Stimulated activated CD8-positive, alpha-beta memory T cell treated with anti-CD3 and anti-CD28 coated beads, Interleukin-12 subunit alpha, Interleukin-12 subunit beta, amount 100 ng/mL, for 1 hour (primary cell): ENCODE results near the gene OR6S1.
"Not testable (repeated sequence)": the region's sequence is repeated elsewhere in the genome, so short reads cannot be mapped to it uniquely, and the experiment has no call there.

Source experiments
- DNase-seq: peaks from one replicate; pipeline ENCODE4 v3.0.0-alpha.2; 2020; ENCODE audit warnings: low read depth

The OR6S1 gene

DNA sequence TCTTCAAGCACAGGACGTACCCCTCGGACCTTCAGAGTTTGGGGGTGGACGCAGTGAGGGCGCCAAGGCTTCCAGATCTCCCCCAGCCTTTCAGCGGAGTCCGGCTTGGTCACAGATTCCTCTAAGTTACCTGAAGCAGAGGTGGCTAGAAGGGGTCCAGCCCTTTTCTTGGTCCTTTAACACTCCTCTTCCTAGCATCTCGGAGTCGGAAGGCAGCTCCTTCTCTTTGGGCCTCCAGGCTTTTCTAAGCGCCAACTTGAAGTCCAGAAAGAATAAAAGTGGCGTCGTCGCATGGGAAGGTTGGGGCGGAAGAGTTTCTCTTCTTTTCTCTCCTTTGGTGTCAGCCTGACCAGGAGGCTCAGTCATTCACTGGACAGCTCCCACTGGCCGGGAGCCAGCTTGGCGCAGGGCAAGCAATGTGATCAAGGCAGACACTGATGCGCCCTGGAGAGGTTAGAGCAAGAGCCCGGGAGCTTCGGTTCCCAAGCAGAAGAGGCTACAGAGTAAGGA lies 9.6 kb downstream of the OR6S1 start:
- no peak for DNase-seq

DNA sequence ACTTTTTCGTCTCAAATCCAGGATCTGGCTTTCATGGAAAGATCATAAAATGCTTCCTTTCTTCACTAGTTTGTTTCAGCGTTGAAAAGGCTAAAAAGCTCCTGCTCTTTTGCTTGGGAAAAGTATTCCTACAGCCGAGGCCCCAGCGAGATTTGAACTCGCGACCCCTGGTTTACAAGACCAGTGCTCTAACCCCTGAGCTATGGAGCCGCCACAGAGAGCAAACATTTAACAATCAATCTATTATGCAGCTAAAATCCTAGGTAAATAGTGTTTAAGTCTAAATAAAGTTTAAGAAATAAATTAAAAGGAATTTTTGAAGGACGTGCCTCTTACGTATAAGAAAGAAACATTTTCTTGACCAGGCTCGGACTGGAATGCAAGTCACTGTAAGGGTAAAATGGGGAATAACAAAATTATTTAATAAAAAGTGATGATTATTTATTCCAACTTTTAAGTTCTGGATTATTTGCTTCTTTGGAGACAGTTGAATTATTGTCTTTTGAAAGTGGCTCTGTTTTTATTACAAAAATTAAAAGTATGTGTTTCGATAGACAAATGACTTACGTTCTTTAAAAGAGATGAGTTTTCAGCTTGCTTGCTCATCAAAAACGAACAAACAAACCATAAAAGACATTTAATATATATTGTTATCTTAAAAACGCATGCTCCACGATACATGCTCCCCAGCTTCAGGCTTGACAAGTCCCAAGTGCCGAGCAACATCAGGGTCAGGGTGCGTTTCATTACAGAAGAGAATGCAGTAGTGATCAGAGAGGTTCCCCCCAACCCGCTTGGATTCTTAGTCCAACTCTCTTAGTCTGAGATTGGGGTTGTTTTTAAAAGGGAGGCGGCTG lies 10.2 kb downstream of the OR6S1 start:
- DNase-seq = peak; percentile 22

GRCh38 chr14:20630340-20631022 lies 11.0 kb downstream of the OR6S1 start:
- DNase-seq = no peak

DNA sequence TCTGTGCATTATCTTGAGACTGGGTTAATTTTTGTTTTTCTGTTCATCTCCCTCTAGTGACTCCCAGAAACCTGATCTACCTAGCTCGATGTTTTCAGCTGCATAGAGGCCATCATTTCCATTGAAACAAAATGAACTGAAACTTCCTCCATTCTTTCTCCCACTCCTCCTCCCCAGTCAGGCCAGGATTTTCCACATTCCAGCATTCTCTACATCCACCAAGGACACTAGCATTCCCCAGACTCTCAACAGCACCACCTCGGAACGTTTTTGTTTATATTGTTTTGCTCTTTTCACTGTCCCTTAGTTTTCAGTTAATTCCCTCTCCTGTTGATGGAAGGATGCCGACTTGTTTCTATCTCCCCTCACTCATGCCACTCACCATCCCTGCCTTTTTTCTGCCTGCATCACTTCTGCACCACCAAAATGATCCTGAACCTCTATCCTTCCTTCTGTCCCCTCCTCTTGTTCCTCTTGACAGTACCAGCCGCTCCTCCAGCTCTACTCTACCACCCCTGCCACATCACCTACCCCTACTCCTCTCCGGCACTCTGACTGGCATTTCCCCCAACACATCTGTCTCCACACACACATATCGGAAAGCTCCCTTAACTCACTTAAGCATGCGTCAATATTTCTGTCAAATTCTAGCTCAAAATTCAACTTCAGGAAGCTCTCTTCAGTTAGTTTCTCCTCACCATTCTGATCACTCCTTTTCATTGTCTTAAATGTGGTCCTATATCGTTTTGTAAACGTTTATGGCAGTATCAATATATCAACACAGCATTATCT lies 13.2 kb downstream of the OR6S1 start:
- DNase-seq = no peak

DNA sequence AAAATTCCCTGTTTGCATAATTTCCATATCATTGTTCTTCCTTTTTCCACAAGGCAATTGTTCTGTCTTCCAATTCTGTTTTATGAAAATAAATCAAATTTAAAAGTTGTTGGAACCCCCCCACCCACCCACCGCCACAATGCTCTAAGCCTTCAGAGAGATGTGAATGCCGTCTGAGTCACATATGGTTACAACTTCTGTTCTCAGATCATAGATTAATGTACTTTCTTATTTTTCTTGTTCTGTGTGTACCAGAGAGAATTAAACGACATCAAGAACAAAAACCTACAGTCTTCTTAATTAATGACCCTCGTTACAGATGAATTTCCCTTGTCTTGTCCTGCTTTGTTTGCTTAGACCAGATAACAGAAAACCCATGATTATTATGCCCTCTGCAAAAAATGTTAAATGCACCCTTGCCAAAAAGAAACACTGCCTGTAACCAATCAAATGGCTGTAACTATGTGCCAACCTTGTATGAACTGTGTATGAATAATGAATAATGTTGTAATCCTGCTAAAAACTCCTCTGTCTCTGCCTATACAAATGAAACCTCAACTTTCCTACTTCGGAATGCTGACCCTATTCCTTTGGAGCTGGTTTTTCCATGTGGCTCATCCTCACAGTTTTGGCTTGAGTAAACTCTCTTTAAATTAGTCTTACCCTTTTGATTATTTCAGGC lies 14.0 kb downstream of the OR6S1 start:
- no peak for DNase-seq

DNA sequence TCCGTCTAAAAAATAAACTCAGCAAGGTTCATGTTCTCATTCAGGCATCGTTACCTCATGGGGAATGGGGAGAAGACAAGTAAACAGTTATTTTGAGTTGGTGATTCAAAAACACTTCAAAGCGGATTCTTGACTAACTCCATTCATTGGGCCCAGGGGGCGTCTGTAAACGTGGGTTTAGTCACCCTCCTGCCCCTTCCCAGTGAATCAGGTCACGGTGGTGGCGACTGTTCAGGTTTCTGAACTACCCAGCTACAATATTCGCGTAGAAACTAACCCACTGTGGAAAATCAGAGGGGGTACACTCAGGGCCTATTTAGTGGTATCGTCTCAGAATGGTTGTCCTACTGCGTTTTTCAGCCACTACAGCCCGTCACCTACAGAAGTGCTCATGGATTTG lies 15.2 kb downstream of the OR6S1 start:
- DNase-seq = no peak

- DNase-seq = peak; percentile 19
These were observed 16.9 kb downstream of the OR6S1 start for GRCh38 chr14:20624495-20625070.

DNA sequence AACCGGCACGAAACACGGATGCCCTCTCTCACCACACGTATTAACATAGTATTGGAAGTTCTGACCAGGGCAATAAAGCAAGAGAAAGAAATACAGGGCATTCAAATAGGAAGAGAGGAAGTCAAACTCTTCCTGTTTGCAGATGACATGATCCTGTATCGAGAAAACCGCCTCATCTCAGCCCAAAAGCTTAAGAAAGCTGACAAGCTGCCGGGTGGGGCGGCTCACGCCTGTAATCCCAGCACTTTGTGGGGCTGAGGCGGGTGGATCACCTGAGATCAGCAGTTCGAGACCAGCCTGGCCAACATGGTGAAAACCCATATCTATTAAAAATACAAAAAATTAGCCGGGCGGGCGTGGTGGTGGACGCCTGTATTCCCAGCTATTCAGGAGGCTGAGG lies 17.7 kb downstream of the OR6S1 start:
- DNase-seq = no peak

DNA sequence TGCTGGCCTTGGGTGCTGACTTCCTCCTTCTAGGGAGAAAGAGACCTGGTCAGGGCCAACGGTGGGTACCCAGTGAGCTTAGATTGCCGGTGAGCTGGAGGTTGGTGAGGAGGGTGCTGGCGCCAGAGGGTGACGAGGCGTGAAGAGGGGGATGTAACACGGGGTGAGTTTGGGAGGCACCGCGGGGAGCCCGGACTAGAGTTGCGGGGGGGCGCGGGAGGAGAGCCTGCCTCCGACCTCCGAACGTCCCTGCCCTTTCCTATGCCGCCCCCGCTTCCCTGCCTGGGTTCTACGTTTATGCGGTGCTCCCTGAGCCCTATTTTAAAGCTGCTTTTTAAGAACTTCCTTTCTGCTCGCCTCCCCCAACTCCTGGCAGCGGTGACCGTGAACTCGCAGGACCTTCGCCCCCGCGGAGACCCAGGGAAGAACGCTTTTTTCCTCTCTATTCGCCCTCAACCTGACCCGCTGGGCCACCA lies 18.6 kb downstream of the OR6S1 start:
- no peak for DNase-seq

- no peak for DNase-seq
These were observed 20.6 kb downstream of the OR6S1 start for GRCh38 chr14:20620798-20621478.

DNA sequence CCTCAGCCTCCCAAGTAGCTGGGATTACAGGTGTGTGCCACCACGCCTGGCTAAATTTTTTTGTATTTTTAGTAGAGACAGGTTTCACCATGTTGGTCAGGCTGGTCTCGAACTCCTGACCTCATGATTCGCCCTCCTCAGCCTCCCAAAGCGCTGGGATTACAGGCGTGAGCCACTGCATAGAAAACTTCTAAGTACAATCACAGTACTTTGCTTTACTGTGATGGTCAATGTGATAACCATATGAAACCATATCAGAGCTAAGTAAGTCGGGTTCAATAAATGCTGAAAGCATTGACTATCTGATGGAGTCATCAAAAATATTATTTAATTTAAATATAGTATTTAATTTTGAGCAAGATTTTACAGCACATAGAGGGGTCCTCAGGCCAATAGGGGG lies 21.8 kb downstream of the OR6S1 start:
- not testable (repeated sequence) for DNase-seq

- no peak for DNase-seq
These were observed 23.2 kb downstream of the OR6S1 start for GRCh38 chr14:20618271-20618749.

DNA sequence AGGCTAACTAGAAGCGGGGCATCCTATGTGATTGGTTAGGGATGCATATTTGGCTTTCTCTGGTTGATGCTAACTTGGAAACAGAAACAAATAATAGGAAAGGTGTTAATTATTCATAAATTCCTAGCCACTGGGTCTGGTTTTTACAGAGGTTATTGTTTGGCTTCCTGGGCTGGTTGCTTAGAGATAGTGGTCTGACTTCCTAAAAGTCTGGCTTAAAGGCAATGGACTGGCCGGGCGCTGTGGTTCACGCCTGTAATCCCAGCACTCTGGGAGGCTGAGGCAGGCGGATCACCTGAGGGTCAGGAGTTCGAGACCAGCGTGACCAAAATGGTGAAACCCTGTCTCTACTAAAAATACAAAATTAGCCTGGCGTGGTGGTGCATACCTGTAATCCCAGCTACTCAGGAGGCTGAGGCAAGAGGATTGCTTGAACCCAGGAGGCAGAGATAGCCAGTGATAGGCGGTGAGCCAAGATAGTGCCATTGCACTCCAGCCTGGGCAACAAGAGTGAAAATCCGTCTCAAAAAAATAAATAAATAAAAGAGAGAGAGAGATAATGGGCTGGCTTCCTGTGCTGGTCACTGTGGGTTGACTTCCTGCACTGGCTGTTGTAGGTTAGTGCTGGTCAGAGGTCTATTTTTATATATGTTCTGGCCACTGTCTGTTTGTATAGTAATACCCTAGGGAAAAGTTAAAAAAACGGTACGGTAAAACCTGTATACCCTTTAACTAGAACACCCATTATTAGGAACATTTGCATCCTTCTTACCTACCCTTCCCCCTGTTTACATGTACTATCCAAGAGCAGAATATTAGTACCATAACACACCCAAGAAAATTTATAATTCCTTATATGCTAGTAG lies 24.1 kb downstream of the OR6S1 start:
- no peak for DNase-seq

GRCh38 chr14:20615996-20616395 lies 25.5 kb downstream of the OR6S1 start:
- no peak for DNase-seq

- DNase-seq = no peak
These were observed 27.3 kb downstream of the OR6S1 start for GRCh38 chr14:20614038-20614840.

- DNase-seq = peak; percentile 73
These were observed 28.1 kb downstream of the OR6S1 start for GRCh38 chr14:20613094-20614037.

GRCh38 chr14:20612403-20612802 lies 29.1 kb downstream of the OR6S1 start:
- no peak for DNase-seq

GRCh38 chr14:20611277-20611676 lies 30.2 kb downstream of the OR6S1 start:
- no peak for DNase-seq
